K562 (cell line): ENCODE measurements around the gene ORAI2.
"Not testable (repeated sequence)": the region's sequence is repeated elsewhere in the genome, so short reads cannot be mapped to it uniquely, and the experiment has no call there.

Experiments used
- CBX1 ChIP-seq: sonication (generic); IDR thresholded peaks from 2 replicates; pipeline ENCODE4 v1.6.1; 2016; ENCODE audit warnings: antibody characterized with exemption, low read depth, mild to moderate bottlenecking
- EP300 ChIP-seq: IDR thresholded peaks from 2 replicates; pipeline ENCODE4 v1.6.1; 2012; ENCODE audit warnings: low read length, improper control_type of control experiment
- POLR2A ChIP-seq: fragments of 450-650 bp; conservative IDR thresholded peaks from 2 replicates; pipeline ENCODE4 v1.6.1; 2016
- SMARCC2 ChIP-seq: fragments of 450-650 bp; IDR thresholded peaks from 2 replicates; pipeline ENCODE4 v1.6.1; 2017; ENCODE audit warnings: antibody characterized with exemption, moderate library complexity, mild to moderate bottlenecking, low read depth
- TAF15 ChIP-seq: fragments of 200-400 bp; formaldehyde crosslinking; IDR thresholded peaks from 2 replicates; pipeline ENCODE4 v1.6.1; 2017; ENCODE audit warnings: mild to moderate bottlenecking, low read depth, low read length, moderate library complexity

DNA sequence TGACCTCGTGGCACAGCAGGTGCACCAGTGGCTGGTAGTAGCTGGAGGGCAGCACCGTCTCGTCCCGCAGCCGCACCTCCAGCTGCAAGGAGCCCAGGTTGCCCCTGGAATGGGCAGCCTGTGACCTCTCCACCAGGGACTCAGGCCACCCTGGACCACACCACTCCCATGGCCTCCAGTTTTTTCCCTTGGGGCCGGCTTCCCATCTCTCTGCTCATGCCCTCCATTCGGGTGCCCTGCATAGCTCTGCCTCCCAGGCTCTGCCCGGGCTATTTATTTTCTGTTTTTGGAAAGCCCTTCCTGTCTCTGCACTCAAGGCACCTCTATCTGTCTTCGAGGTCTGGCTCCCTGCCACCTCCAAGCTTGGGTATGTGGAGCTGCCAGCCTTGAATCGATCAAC is 63.5 kb downstream of the ORAI2 start:
- not testable (repeated sequence) for TF ChIP-seq TAF15, SMARCC2, POLR2A, CBX1, EP300
